ENCODE measurements around the gene ATP13A3.
A peak's percentile ranks its signal among the peaks of the same experiment; 100 is the strongest.

The ATP13A3 gene

DNA sequence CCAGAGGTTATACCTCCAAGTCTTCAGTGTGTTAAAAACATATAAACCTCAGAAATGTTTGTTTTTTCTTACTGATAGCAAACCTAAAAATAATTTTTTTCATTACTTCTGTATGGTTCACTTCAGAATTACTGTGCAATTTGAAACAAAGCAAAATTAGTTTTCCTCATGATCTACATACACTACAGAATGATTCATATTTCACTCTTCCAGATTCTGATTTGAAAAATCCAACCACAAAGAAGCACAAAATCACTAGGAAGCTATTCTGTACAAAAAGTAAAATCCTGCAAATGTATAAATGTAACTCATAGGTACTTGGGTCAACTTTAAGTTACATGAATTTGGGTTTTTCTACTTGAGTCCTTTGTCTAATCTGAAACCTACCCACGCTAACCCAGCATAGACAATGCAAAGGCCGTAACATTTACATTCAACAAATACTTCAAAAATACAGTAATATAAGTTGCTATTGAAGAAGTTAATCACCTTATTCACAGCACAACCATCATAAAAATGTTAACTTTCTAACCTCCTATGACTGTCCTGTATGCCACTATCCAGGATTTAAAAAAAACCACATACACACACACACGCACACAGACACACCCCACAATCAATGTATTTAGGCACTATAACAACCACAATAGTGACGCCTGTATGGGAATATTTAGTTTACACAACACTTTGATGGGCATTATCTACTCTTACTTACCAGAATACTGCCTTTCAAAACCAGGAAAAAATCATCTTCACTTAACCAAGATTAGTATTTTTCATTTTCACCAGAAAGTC is 11.5 kb downstream of the ATP13A3 start:
- DNase-seq (ENCODE audit: low spot score) = no peak

GRCh38 chr3:194474675-194475074 is 12.1 kb downstream of the ATP13A3 start:
- no peak for DNase-seq (ENCODE audit: low spot score)

- peak; percentile 26 for DNase-seq (ENCODE audit: low spot score)
These were observed 14.4 kb downstream of the ATP13A3 start for GRCh38 chr3:194472290-194472920.

DNA sequence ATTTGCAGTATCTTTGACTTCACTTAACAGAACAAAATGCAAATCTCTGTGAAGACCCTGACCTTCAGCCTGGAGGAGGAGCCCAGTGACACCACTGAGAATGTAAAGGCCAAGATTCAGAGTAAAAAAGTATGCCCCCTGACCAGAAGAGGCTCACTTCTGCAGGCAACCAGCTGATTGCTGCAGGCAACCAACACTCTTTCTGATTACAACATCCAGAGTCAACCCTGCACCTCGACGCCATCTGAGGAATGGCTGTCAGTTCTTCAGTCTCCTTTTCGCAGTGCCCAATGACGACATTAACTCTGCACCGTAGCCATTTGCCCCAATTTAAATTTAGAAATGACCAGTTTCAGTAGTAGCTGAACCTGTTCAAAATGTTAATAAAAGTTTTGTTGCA is 14.9 kb downstream of the ATP13A3 start:
- DNase-seq (ENCODE audit: low spot score) = no peak

- no peak for DNase-seq (ENCODE audit: low spot score)
These were observed 16.2 kb downstream of the ATP13A3 start for GRCh38 chr3:194470615-194471014.

DNA sequence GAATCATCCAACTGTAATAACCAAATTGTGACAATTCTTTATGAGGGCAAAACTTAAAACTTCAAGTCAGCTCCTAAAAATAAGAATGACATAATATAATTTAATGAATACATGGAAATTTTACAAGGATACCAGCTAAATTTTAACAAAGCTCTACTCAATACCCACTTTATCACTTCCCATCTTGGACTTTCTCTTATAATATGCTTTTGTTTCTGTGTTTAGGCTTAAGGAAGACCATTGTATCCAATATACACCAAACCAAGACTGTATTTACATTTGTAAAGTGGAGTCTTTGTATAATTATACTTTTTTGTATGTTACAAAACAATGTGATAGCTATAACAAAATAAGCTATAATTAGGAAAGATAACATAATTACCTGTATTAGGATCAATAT is 16.8 kb downstream of the ATP13A3 start:
- no peak for DNase-seq (ENCODE audit: low spot score)

GRCh38 chr3:194468086-194468485 is 18.7 kb downstream of the ATP13A3 start:
- DNase-seq (ENCODE audit: low spot score) = no peak

GRCh38 chr3:194466761-194467356 is 19.9 kb downstream of the ATP13A3 start:
- no peak for DNase-seq (ENCODE audit: low spot score)

DNA sequence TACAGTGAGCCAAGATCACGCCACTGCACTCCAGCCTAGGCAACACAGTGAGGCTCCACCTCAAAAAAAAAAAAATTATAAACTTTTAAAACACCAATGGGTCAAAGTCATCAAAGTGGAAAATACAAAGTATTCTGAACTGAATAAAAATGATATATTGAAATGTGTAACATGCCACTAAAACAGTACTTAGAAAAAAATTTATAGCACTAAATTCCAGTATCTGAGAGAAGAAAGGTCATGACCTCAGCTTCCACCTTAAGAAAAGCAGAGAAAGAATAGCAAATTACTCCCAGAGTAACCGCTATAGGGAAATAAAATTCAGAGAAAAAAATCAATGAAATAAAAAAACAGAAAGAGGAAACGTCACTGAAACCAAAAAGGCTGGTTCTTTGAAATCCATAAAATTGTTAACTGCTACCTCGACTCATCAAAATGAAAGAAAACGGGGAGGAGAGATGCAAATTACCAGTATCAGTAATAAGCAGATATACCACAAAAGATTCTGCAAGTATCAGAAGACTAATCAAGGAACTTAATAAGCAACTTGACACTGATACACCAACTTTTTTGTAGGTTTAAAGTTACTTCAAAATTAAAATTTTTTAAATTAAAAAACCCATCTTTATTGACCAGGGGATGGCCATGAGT is 20.8 kb downstream of the ATP13A3 start:
- DNase-seq (ENCODE audit: low spot score) = no peak

GRCh38 chr3:194465246-194465645 is 21.6 kb downstream of the ATP13A3 start:
- no peak for DNase-seq (ENCODE audit: low spot score)

GRCh38 chr3:194464692-194465091 is 22.1 kb downstream of the ATP13A3 start:
- DNase-seq (ENCODE audit: low spot score) = no peak

DNA sequence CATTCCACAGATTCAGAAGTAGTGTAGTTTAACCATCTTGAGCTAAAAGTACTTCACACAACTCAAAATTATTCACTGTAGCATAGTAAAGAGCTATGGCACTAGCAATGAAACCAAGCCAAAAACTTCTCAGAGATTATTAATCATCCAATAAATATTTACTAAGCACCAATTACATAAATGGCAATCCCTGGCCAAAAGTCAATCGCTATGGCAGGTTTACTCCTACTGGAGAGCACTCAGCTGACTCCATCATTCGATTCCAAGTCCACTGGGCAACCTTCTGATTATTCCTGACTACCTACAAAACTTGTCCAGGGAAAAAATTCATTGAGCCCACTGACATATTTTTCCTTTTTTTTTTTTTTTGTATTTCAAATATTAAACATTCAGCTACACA is 23.9 kb downstream of the ATP13A3 start:
- DNase-seq (ENCODE audit: low spot score) = no peak

DNA sequence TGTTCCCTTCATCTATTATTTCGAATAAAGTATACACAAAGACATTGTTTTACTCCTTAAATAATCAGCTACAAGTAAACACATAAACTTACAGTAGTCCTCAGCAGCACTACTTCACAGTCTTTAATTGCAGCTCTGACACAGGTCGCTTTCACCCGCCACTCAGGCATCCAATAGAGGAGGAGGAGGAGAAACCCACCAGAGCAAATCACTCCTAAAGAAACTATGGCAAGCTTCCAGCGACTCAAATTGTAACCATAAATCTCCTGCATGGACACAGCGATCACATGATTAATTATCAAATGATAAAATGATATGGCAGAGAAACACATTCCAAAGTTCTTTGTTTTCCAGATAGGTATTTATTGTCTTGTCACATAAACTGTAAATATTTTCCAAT is 26.2 kb downstream of the ATP13A3 start:
- DNase-seq (ENCODE audit: low spot score) = no peak

- no peak for DNase-seq (ENCODE audit: low spot score)
These were observed 28.7 kb downstream of the ATP13A3 start for GRCh38 chr3:194458131-194458530.

GRCh38 chr3:194455481-194455880 is 31.3 kb downstream of the ATP13A3 start:
- no peak for DNase-seq (ENCODE audit: low spot score)

DNA sequence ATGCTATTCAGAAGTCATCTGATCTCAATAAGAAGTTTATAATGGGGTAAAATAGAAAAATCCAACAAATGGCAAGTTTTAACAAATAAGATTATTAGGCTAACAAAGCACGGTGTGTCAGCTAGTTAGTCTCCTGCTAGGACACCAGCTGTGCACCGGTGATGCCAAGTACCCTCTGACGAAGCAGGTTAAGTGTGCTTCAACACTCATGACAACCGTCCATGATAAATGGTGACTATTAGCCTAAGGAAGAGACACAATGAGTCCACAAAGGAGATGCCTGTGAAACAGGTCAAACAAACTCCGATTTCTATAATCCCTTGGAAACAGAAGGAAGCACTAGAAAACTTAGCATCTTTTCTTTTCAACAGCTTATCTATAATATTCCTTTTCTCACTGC is 36.5 kb downstream of the ATP13A3 start:
- DNase-seq (ENCODE audit: low spot score) = no peak

- no peak for DNase-seq (ENCODE audit: low spot score)
These were observed 36.9 kb downstream of the ATP13A3 start for GRCh38 chr3:194449913-194450312.

DNA sequence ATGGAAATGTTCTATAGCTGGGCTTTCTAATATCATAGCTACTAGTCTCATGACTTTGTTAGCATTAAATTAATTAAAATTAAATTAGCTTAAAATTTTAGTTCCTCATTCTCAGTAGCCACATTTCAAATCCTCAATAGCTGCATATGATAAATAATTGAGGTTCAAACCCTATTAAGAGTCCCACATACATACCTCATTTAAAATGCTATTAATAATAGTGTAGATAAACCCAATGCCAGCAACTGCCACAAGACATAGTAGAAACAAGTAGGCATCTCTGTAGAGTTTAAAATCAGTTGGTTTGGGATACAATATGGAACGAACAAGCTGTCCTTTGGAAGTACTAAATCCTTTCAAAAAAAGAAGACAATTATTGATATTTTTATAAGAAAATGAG is 39.1 kb downstream of the ATP13A3 start:
- no peak for DNase-seq (ENCODE audit: low spot score)

DNA sequence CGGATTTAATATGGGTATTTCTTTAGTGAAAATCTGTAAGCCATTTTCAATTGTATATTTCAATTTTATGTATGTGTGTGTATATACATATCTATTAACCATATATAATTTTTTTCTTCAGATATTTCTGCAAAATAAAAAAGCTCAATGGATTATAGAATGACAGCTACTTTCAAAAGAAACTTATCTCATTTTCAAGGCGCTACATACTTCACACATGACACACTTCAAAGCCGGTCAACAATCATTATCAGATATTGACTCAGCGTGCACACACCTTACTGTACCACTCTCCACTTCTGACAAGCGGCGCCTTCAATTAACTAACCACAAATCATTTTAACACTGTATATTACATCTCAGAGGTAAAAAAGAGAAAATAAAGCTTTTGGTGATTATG is 39.6 kb downstream of the ATP13A3 start:
- no peak for DNase-seq (ENCODE audit: low spot score)

DNA sequence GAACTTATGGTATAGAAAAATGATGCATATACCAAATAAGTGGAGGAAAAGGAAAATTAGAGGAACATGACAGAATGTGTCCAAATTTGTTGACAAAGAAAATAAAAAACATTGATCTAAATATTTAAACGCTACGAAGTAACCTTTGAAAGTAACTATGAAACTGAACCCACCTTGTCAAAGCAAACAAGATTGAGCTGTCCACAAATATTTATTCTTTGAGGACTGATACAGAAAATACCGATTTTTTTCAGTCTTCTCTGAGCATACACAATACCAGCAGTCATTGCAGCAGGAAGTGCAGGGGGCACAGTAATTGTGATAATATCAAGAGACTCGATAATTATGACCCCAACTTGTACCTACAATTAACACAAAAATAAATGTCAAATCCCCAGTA is 40.0 kb downstream of the ATP13A3 start:
- DNase-seq (ENCODE audit: low spot score) = no peak

DNA sequence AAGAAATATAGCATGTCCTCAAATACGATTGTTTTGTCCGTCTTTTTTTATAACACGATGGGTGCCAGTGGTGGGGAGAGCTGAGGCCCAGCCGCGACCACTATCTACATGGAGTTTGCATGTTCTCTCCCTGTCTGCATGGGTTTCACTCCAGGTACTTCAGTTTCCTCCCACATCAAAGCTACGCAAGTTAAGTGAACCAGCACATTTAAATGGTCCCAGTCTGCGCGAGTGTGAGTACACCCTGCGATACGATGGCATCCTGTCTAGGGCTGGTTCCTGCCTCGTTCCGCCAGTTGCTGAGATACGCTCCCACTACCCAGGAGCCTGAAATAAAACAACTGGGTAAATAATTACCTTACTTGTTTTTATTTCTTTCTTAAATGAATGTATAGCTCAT is 40.6 kb downstream of the ATP13A3 start:
- no peak for DNase-seq (ENCODE audit: low spot score)

- no peak for DNase-seq (ENCODE audit: low spot score)
These were observed 42.9 kb downstream of the ATP13A3 start for GRCh38 chr3:194443901-194444300.

DNA sequence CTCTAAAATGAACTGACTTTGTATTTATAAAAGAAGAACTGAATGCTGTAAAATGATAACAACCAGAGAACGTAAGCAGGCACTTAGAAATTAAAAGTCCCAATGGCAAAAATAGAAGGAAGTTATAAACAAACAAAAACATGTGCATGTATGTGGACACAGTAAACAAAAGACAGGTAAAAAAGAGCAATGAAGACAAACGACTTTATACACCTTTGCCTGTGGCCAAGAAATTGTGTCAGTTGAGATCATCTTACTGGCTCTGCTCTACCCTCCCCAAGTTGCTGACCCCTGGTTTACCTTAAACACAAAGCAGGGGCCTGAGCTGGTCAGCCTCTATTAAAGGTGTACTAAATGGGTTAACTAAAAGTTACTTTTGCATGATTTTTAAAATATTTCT is 46.0 kb downstream of the ATP13A3 start:
- DNase-seq (ENCODE audit: low spot score) = no peak

Measured in AG08396 (cell line).